Measurements from ENCODE around the gene TICAM1.
A peak's percentile ranks its signal among the peaks of the same experiment; 100 is the strongest.

TICAM1 gene

DNA sequence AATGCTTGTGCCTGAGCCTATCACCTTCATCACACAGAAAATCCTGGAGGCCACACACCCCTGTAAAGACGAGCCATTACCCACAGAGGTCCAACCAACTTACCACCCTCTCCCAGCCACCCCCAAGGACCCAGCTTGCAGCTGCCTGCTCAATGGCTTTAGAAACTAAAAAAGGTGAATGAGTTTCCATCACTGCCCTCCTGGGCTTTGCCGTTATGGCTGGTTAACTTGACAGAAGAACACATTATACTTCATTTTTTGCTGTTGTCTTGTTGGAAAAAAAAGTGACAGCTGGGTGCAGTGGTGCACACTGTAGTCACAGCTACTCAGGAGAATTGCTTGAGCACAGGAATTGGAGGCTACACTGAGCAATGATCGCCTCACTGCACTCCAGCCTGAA is 57.4 kb downstream of the TICAM1 start:
- no peak for DNase-seq (ENCODE audit: low spot score)
- TF ChIP-seq CTCF (IDR thresholded peaks at IDR 0.05; ENCODE audit: borderline replicate concordance, control extremely low read depth, extremely low read depth, insufficient read depth, missing control alignments): no peak
- in situ Hi-C loops (cut with MboI; ENCODE audit: low sequenced_read_pairs, unreplicated experiment): no loop called here

- DNase-seq (ENCODE audit: low spot score): no peak
- in situ Hi-C loops (cut with MboI; ENCODE audit: low sequenced_read_pairs, unreplicated experiment): no loop called here
Observed at GRCh38 chr19:4773047-4773640, 58.4 kb downstream of the TICAM1 start.

DNA sequence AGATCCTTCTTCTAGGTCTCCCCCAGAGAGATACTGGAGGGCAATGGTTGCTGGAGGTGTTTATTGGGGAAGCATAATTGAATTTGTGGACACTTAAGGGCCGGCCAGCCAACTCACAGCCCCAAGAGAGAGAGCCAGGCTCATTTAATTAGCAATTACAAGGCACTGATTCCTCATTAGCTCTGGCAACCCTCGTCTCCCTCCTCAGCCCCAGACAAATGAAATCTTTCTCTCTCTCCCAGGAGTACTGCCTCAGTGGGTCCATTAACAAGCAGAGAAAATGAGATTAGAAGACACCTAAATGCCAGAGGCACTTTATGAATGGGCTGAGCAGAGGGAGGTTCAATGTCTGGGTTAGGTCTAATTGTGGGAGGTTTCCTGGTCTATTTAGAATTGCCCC is 58.9 kb downstream of the TICAM1 start:
- in situ Hi-C loops (cut with MboI; ENCODE audit: low sequenced_read_pairs, unreplicated experiment): no loop called here
- DNase-seq (ENCODE audit: low spot score): no peak
- no peak for TF ChIP-seq CTCF (IDR thresholded peaks at IDR 0.05; ENCODE audit: borderline replicate concordance, control extremely low read depth, extremely low read depth, insufficient read depth, missing control alignments)

More at GRCh38 chr19:4773047-4773640, 58.4 kb downstream of the TICAM1 start:
- TF ChIP-seq CTCF (IDR thresholded peaks at IDR 0.05; ENCODE audit: borderline replicate concordance, control extremely low read depth, extremely low read depth, insufficient read depth, missing control alignments): no peak

- no peak for TF ChIP-seq CTCF (IDR thresholded peaks at IDR 0.05; ENCODE audit: borderline replicate concordance, control extremely low read depth, extremely low read depth, insufficient read depth, missing control alignments)
- in situ Hi-C loops (cut with MboI; ENCODE audit: low sequenced_read_pairs, unreplicated experiment): no loop called here
- peak; percentile 87 for DNase-seq (ENCODE audit: low spot score)
Observed at GRCh38 chr19:4768934-4769777, 62.4 kb downstream of the TICAM1 start.
